Calu3 (cell line): Measurements from ENCODE around the gene SMAD7. TPM values are rescaled to one million over a fixed set of nuclear protein-coding genes. Genes with fewer than 3 reads are reported as not detected.

ENCODE experiments used
- BruUV-seq: library from RNA; stranded (reverse); fragments of 400-500 nt; replicated peaks from 2 replicates; lab custom pipeline; 2021; lab: Mats Ljungman, UMichigan
- CTCF ChIA-PET: fragments of 300-600 bp; sonication (Branson Sonifier 250); formaldehyde crosslinking; loops from one replicate; lab custom pipeline; 2022; ENCODE audit warnings: antibody characterized with exemption; lab: Charles Lee
- DNase-seq: peaks from one replicate; pipeline ENCODE4 v3.0.0; 2022
- H3K27ac Mint-ChIP-seq: one replicate; pipeline ENCODE4 v1.8.0; 2022; ENCODE audit warnings: mixed read lengths; ENCODE audit not compliant: unreplicated experiment
- H3K27me3 Mint-ChIP-seq: one replicate; pipeline ENCODE4 v1.8.0; 2022; ENCODE audit warnings: mixed read lengths; ENCODE audit not compliant: unreplicated experiment
- H3K36me3 Mint-ChIP-seq: one replicate; pipeline ENCODE4 v1.8.0; 2022; ENCODE audit warnings: mild to moderate bottlenecking, moderate library complexity, mixed read lengths; ENCODE audit not compliant: insufficient read depth, unreplicated experiment
- H3K4me1 Mint-ChIP-seq: one replicate; pipeline ENCODE4 v1.8.0; 2022; ENCODE audit warnings: mild to moderate bottlenecking, low read depth, mixed read lengths; ENCODE audit not compliant: unreplicated experiment
- H3K4me3 Mint-ChIP-seq: one replicate; pipeline ENCODE4 v1.8.0; 2022; ENCODE audit warnings: mild to moderate bottlenecking, low read depth, moderate library complexity, mixed read lengths; ENCODE audit not compliant: unreplicated experiment
- H3K9me3 Mint-ChIP-seq: one replicate; pipeline ENCODE4 v1.8.0; 2022; ENCODE audit warnings: low read depth, mixed read lengths; ENCODE audit not compliant: unreplicated experiment
- CTCF ChIP-seq: fragments of 200-600 bp; IDR thresholded peaks from one replicate; pipeline ENCODE4 v1.8.0; 2022; ENCODE audit warnings: antibody characterized with exemption; ENCODE audit not compliant: unreplicated experiment
- intact Hi-C: fragments of 100-400 bp; cut with micrococcal nuclease; formaldehyde crosslinking; loops from one replicate; pipeline ENCODE4 v1.10.0; 2022; ENCODE audit not compliant: unreplicated experiment
- total RNA-seq: library from RNA; stranded (reverse); gene quantifications from 2 replicates; pipeline ENCODE4 v1.2.3, GENCODE V29; 2022

The SMAD7 gene
- total RNA-seq, 1 experiment from 2014 or later: 13.7 TPM

- CTCF ChIA-PET: interaction anchor here (0.6 kb wide), 1 partner anchor 277 kb away, joined by 9 read pairs; no protein-coding TSS in a partner anchor
Observed at GRCh38 chr18:48958951-48959350, 8.2 kb upstream of the SMAD7 start.

GRCh38 chr18:48957616-48958015 is 6.9 kb upstream of the SMAD7 start:
- no peak overlapping the region for H3K4me3 Mint-ChIP-seq
- DNase-seq: no peak
- CTCF ChIA-PET: no interaction called here
- H3K36me3 Mint-ChIP-seq: peaks cover 19% of the 10 kb centered on the region
- no peak overlapping the region for H3K27ac Mint-ChIP-seq
- intact Hi-C loops: no loop called here
- no peaks in the 10 kb centered on the region for H3K27me3 Mint-ChIP-seq
- no TSS peak for BruUV-seq
- no peak for TF ChIP-seq CTCF
- no peaks in the 10 kb centered on the region for H3K9me3 Mint-ChIP-seq
- peaks cover 46% of the 10 kb centered on the region for H3K4me1 Mint-ChIP-seq

More at GRCh38 chr18:48958951-48959350, 8.2 kb upstream of the SMAD7 start:
- H3K36me3 Mint-ChIP-seq: peaks cover 11% of the 10 kb centered on the region
- TF ChIP-seq CTCF: no peak
- intact Hi-C loops: no loop called here
- no TSS peak for BruUV-seq
- no peak for DNase-seq
- no peak overlapping the region for H3K4me3 Mint-ChIP-seq
- no peaks in the 10 kb centered on the region for H3K9me3 Mint-ChIP-seq
- H3K27ac Mint-ChIP-seq: no peak overlapping the region
- peaks cover 38% of the 10 kb centered on the region for H3K4me1 Mint-ChIP-seq
- H3K27me3 Mint-ChIP-seq: peaks cover 13% of the 10 kb centered on the region

- Mint-ChIP-seq H3K36me3 (peaks cover 19% of the 10 kb centered on the region), H3K27me3 (no peaks in the 10 kb centered on the region), H3K27ac (no peak overlapping the region), H3K4me1 (peaks cover 46% of the 10 kb centered on the region), H3K9me3 (no peaks in the 10 kb centered on the region), H3K4me3 (no peak overlapping the region)
- DNase-seq: no peak
- CTCF ChIA-PET: no interaction called here
- no peak for TF ChIP-seq CTCF
- intact Hi-C loops: no loop called here
- no TSS peak for BruUV-seq
Observed at GRCh38 chr18:48957136-48957535, 6.4 kb upstream of the SMAD7 start.

GRCh38 chr18:48956356-48956755 is 5.6 kb upstream of the SMAD7 start:
- peaks cover 46% of the 10 kb centered on the region for H3K4me1 Mint-ChIP-seq
- no peak overlapping the region for H3K4me3 Mint-ChIP-seq
- DNase-seq: no peak
- peak overlapping the region; percentile 54 for H3K27ac Mint-ChIP-seq
- intact Hi-C loops: no loop called here
- no peaks in the 10 kb centered on the region for H3K9me3 Mint-ChIP-seq
- no TSS peak for BruUV-seq
- CTCF ChIA-PET: interaction anchor here (0.6 kb wide), 1 partner anchor 476 kb away, joined by 3 read pairs; no protein-coding TSS in a partner anchor
- TF ChIP-seq CTCF: no peak
- H3K27me3 Mint-ChIP-seq: no peaks in the 10 kb centered on the region
- H3K36me3 Mint-ChIP-seq: peaks cover 27% of the 10 kb centered on the region
